Mononuclear cell (primary cell): Measurements from ENCODE around the gene DUSP10. TPM values are rescaled to one million over a fixed set of nuclear protein-coding genes. Genes with fewer than 3 reads are reported as not detected.

Experiments
- H3K27me3 ChIP-seq: 2 replicates; pipeline ENCODE4 v1.6.0; 2011; ENCODE audit warnings: low read length, control low read depth; ENCODE audit not compliant: insufficient read depth
- H3K4me1 ChIP-seq: 2 replicates; pipeline ENCODE4 v1.5.1; 2011; ENCODE audit warnings: mild to moderate bottlenecking, low read length, control low read depth; ENCODE audit not compliant: insufficient read depth
- H3K4me3 ChIP-seq: 2 replicates; pipeline ENCODE4 v1.5.1; 2011; ENCODE audit warnings: mild to moderate bottlenecking, low read length, moderate library complexity
- H3K9me3 ChIP-seq: 2 replicates; pipeline ENCODE4 v1.5.1; 2011; ENCODE audit warnings: low read depth, mild to moderate bottlenecking, control low read depth, low read length
- total RNA-seq: library from RNA; depleted of rRNA; stranded (reverse); fragments of >200 nt; gene quantifications from one replicate; pipeline ENCODE4 v1.2.3, GENCODE V29; 2012

DUSP10 gene
- total RNA-seq, 1 donor: 104 TPM

DNA sequence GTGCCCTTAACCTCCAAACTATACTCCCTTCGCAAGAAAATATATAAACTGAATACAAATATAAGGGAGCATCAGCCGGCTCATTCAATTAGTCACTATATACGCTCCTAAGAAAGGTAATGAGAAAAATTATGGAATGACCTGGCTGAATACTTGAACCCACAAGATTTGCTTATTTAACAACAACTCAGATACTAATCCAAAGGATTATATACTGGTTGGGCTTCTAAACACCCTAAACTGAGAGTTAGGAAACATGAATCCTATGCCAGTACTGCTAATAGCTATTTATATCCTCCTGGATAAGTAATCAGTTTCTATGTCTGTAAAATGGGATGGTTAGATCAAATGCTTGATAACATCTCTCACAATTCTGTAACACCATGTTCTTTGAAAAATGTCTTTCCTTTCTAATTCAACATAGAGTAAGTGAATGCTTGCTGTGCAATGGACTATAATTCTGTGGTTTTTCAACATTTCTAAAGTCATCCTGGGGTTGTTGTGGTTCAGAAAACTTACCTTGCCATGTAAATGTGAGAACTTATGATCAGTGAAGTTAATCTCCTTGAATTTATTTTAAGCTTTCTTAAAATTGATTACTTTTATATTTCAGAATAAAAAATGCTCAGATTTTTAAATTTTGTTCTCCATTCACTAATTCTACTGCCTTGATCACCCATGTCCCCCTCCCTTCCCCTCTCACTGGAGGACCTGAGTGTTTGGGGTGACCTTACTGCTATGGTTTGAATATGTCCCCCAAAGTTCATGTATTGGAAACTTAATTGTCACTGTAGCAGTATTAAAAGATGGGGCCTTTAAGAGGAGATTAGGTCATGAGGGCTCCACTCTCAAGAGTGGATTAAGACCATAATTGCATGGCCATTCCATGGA is 14.5 kb downstream of the DUSP10 start:
- Histone ChIP-seq H3K27me3 (no peaks in the 10 kb centered on the region), H3K9me3 (peaks cover 7% of the 10 kb centered on the region), H3K4me3 (no peak overlapping the region), H3K4me1 (peaks cover 53% of the 10 kb centered on the region)

- no peak overlapping the region for H3K4me3 ChIP-seq
- no peaks in the 10 kb centered on the region for H3K27me3 ChIP-seq
- H3K9me3 ChIP-seq: peaks cover 7% of the 10 kb centered on the region
- H3K4me1 ChIP-seq: peaks cover 66% of the 10 kb centered on the region
Measured at GRCh38 chr1:221725735-221726672, 15.9 kb downstream of the DUSP10 start.

- peaks cover 62% of the 10 kb centered on the region for H3K4me1 ChIP-seq
Measured at GRCh38 chr1:221724931-221725605, 16.8 kb downstream of the DUSP10 start.

DNA sequence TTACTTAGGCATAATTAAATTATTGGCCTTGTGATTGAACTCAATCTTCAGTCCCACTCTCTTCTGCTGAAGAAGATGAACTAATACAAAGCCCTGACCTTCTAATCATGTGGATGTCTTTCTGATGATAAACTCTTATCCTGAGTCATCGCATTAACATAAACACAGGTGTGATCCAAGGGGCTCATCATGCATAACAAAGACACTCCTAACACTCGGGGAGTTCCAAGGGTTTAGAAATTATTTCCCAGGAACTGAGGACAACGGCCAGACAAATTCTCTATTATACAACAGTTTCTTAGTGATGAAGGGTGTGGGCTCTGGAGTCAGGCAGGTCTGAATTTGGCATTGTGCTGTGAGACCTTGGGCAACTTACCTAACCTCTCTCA is 18.0 kb downstream of the DUSP10 start:
- H3K4me3 ChIP-seq: no peak overlapping the region
- H3K4me1 ChIP-seq: peaks cover 75% of the 10 kb centered on the region
- H3K9me3 ChIP-seq: peaks cover 7% of the 10 kb centered on the region
- H3K27me3 ChIP-seq: no peaks in the 10 kb centered on the region

More at GRCh38 chr1:221724931-221725605, 16.8 kb downstream of the DUSP10 start:
- H3K4me3 ChIP-seq: no peak overlapping the region
- peaks cover 7% of the 10 kb centered on the region for H3K9me3 ChIP-seq
- H3K27me3 ChIP-seq: no peaks in the 10 kb centered on the region

DNA sequence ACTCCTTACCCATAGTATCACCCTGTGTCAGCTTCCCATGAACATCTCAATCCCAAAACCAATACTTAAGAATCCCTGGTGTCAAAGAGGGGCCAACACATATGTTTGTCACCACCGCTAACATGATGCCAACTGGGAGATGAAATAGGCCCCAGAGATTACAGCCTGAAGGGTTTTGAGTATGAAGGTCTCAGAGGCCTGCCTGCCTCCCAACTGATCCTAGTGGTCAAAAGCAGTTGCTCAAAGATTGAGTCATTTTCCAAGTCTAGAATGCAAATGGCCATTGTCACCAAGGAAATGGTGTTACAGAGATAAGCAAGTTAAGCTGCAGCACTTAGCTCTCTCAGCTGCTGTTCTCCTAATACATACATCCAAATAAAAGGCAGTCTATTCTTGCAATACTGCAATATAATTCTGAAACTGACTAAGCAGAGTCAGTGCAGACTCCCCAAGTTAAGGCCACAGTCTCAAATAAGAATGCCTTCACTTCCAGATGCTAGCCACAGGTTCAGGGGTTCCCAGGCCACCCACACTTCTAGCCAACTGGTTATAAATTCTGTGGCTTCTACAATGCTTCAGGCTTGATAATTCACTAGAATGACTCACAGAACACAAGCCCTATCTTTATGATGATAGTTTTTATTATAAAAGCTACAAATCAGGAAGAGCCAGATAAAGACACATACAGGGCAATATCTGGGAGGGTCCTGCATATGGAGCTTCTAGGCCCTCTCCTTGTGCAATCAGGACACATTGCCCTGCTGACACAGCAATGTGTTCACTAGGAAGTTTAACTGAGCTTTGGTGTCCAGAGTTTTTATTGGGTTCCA is 18.7 kb downstream of the DUSP10 start:
- no peak overlapping the region for H3K4me3 ChIP-seq
- H3K9me3 ChIP-seq: peaks cover 7% of the 10 kb centered on the region
- H3K4me1 ChIP-seq: peaks cover 79% of the 10 kb centered on the region

GRCh38 chr1:221722254-221723017 is 19.5 kb downstream of the DUSP10 start:
- H3K9me3 ChIP-seq: peaks cover 7% of the 10 kb centered on the region
- H3K27me3 ChIP-seq: no peaks in the 10 kb centered on the region
- H3K4me1 ChIP-seq: peaks cover 73% of the 10 kb centered on the region
- H3K4me3 ChIP-seq: no peak overlapping the region

More for the DNA sequence above, 18.7 kb downstream of the DUSP10 start:
- H3K27me3 ChIP-seq: no peaks in the 10 kb centered on the region

DNA sequence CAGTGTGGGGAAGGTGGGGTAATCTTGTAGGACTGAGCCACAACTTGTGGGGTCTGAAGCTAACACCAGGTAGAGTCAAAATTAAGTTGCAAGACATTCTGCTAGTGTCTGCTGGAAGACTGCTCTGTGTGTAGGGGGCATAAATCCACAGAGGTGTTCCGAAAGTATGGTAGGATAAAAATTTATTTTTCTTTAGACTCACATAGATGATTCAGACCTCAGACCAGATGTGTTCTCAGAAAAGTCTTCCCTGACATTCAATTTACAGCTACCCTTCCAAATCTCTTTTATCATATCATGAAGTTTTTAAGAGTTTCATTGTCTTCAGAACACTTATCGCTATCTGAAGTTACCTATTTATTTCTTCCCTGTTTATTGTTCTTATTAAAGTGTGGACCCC is 21.3 kb downstream of the DUSP10 start:
- Histone ChIP-seq H3K9me3 (peaks cover 7% of the 10 kb centered on the region), H3K4me3 (no peak overlapping the region), H3K4me1 (peaks cover 79% of the 10 kb centered on the region), H3K27me3 (no peaks in the 10 kb centered on the region)

GRCh38 chr1:221719987-221720386 is 21.9 kb downstream of the DUSP10 start:
- H3K4me1 ChIP-seq: peaks cover 78% of the 10 kb centered on the region
- H3K4me3 ChIP-seq: no peak overlapping the region
- H3K27me3 ChIP-seq: no peaks in the 10 kb centered on the region
- H3K9me3 ChIP-seq: peaks cover 7% of the 10 kb centered on the region

DNA sequence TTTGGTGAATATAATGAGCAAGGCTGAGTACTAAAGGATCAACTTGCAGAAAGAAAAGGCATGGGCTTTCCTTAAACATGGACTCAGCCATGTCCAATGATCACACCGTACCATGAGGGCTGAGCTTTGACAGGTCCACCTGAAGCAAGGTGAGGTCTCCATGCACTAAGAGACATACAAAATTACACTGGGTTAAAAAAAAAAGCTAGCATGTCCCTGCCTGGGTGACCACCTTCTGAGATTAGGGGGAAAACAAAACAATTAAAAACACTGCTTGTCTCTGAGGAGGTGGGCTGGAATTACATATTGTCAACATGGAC is 22.7 kb downstream of the DUSP10 start:
- H3K4me1 ChIP-seq: peaks cover 77% of the 10 kb centered on the region
- H3K27me3 ChIP-seq: no peaks in the 10 kb centered on the region
- no peak overlapping the region for H3K4me3 ChIP-seq
- peaks cover 7% of the 10 kb centered on the region for H3K9me3 ChIP-seq

DNA sequence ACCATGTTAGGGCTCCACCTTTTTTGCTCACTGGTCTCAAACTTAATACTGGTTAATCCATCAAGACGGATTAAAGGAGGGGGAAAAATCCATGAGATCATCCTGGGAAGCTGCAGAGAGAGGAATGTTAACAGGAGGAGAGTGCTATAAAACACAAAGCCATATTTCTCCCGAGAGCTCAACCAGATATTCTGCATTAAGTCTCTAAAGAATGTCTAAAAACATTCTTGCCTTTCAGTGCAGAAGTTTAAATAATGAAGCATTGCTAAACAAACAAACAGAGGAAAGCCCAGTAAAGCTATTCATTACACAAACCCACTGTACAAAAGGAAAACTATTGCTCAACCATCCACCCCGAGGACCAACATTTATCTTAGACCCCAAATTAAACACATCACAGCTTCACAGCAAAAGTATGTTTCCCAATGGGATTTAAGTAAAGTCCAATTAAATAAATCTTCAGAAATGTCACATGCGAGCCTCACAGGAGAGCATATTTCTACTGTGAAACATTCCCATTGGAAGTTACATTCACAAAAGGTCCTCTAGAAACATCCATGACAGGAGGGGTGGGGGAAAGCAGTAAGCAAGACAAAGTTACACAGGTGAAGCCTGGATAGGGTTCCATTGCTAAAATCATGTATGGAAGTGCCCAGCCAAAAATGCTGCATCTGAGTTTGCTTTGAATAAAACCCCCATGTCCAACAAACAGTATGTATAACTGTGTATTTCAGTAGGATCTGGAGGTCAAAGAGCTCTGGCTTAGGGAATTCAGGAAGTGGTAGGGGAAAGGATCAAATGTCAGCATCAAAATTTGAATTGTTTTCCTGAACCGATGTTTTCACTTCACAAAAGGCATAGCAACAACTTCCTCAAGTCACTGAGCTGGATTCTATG is 23.3 kb downstream of the DUSP10 start:
- H3K9me3 ChIP-seq: peaks cover 3% of the 10 kb centered on the region
- H3K4me3 ChIP-seq: no peak overlapping the region
- H3K4me1 ChIP-seq: peaks cover 74% of the 10 kb centered on the region
- no peaks in the 10 kb centered on the region for H3K27me3 ChIP-seq

- H3K27me3 ChIP-seq: no peaks in the 10 kb centered on the region
- H3K4me3 ChIP-seq: no peak overlapping the region
- peaks cover 72% of the 10 kb centered on the region for H3K4me1 ChIP-seq
- no peaks in the 10 kb centered on the region for H3K9me3 ChIP-seq
Measured at GRCh38 chr1:221717485-221717853, 24.4 kb downstream of the DUSP10 start.

- H3K27me3 ChIP-seq: no peaks in the 10 kb centered on the region
- no peaks in the 10 kb centered on the region for H3K9me3 ChIP-seq
- H3K4me1 ChIP-seq: peaks cover 71% of the 10 kb centered on the region
- H3K4me3 ChIP-seq: no peak overlapping the region
Measured at GRCh38 chr1:221716713-221717484, 25.0 kb downstream of the DUSP10 start.
